Measurements from ENCODE around the gene DIRAS1. TPM values are rescaled to one million over a fixed set of nuclear protein-coding genes. Genes with fewer than 3 reads are reported as not detected.

The DIRAS1 gene, protein sequence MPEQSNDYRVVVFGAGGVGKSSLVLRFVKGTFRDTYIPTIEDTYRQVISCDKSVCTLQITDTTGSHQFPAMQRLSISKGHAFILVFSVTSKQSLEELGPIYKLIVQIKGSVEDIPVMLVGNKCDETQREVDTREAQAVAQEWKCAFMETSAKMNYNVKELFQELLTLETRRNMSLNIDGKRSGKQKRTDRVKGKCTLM
- not detected in 2 replicates for total RNA-seq (2014; rRNA removed; shearing (Covaris generic))

DNA sequence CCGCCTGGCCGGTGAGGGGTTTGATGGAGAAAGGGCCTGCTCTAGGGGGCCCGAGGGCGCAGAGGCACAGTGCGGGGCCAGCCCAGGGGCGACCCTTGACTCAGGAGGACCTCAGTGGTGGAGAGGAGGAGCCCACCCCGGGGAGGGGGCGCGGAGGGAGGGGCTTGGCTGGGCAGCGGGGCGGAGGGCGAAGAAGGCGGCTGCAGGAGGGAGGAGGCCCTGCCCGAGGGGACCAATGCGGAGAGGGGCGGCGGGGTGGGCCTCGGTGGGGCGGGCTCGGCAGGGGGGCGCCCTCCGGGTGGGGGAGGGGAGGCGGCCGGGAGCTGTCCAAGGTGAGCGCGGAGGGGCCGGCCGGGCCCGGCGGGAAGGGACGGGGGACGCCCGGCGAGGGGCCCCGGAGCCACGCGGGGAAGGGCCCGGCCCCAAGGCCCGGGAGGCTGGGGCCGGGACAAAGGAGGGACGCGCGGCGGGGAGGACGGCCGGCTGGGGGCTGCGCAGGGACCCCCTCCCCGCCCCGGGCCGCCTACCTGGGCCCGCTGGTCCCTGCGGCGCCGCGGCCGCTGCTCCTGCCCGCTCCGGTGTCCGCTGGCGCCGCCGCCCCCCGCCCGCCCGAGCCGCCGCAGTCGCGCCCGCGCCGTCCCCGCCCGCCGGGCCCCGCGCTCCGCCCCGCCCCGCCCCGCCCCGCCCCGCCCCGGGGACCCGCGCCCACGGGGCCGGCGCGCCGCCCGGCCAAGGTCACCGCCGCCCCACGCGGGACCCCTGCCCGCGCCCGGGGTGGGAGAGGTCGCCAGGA, at the start of gene DIRAS1:
TSS of gene DIRAS1 (minus strand) at position 596 of the 793 bp plus-strand sequence. CDS start 3,566 bp downstream, outside the sequence.
- Histone ChIP-seq H3K27ac (no peak within 1 kb of the TSS), H3K36me3 (no peaks in the 10 kb centered on the region), H3K9me3 (replicated peaks) (no peaks in the 10 kb centered on the region), H3K27me3 (no peaks in the 10 kb centered on the region), H3K4me1 (no peaks in the 10 kb centered on the region), H3K4me3 (no peak within 1 kb of the TSS)
- no peak for DNase-seq

DNA sequence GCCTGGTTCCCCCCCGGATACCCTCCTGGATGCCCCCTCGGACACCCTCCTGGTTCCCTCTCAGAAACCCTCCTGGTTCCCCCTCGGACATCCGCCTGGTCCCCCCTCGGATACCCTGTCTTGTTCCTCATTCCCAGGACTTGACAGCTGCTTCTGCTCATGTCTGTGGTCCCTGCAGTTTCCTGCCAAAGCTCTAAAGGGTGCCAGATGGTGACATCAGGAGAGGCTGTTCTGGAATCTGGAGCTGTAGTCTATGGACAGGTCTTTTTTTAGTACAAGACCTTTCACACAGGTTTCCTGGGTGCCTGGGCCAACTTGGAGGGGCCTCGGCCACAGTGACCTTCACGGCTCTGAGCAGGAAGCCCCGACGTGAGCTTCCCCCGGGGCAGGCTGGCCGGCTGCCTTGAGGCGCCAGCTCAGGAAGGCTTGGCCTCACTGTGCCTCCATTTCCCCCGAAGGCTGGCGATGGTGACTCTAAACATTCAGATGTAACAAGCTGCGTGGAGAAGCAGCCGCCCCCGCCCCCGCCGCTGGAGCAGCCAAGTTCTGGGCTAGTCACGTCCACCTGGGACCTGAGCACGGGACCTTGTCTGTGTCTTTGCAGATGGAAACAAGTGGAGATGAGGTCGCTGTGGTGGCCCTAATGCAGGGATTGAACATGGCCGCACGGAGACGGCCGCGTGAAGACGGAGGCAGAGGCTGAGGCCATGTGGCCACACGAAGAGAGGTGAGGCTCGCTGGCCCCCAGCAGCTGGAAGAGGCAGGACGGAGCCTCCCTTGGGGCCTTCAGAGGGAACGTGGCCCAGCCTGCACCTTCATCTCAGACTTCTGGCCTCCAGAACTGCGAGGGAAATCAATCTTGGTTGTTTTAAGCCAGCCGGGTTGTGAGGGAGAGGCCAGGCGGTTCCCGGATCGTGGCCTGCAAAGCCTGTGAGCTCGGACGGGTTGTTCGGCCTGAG, 49.2 kb upstream of the DIRAS1 start:
- H3K9me3 ChIP-seq (replicated peaks): no peaks in the 10 kb centered on the region
- peaks cover 10% of the 10 kb centered on the region for H3K4me1 ChIP-seq
- H3K36me3 ChIP-seq: peaks cover 25% of the 10 kb centered on the region
- DNase-seq: no peak
- H3K4me3 ChIP-seq: no peak overlapping the region
- no peak overlapping the region for H3K27ac ChIP-seq
- H3K27me3 ChIP-seq: no peaks in the 10 kb centered on the region

DNA sequence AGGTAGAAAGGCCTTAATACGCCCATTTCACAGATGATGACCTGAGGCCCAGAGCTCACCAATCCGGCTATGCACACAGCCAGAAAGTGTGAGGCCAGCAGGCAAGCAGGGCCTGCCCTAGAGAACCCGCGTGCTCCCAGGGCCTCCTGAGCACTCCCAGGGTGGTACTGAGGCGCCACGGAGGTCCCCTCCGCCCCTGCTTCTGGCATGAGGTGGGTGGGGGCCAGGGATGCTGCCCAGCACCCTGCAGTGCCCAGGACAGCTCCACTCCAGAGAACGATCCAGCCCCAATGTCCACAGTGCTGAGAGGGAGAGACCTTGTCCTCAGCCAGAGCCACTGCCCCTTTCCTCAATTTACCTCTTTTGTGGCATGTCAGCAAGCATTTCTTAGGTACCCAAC, 48.0 kb upstream of the DIRAS1 start:
- no peaks in the 10 kb centered on the region for H3K9me3 ChIP-seq (replicated peaks)
- H3K4me3 ChIP-seq: no peak overlapping the region

DNA sequence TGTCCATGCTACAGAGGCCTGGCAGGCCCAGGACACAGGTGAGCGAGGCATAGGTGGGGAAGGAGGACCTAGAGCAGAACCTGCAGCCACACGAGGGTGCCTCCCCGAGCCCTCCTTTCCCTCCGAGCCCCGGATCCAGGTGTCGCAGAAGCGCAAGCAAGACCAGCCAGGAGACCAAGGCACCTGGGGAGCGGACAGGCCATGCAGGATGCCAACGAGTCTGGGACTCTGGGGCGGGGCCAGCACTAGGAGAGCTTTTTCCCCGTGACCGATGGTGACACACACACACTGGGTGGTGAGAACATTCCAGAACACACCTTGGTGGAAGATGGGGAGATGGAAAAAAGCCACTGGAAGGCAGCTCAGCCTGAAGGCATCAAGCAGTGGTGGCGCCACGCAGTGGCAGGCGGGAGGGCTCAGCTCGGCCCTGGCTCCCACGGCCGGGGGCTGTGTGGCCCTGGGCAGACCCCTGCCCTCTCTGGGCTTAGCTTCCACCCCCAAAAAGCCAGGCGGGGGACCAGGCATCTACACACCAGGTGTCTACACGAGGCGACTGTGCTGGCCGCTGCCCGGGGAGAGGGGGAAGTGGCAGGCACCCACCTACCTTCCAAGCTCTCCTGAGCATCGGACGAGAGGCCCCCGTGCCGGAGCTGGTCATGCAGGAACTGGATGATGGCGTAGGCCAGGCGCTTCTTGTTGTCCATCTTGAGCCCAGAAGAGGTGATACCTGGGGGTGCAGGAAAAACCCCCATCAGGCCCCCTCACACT, 47.4 kb upstream of the DIRAS1 start:
- H3K4me1 ChIP-seq: no peaks in the 10 kb centered on the region
- no peak overlapping the region for H3K27ac ChIP-seq
- H3K9me3 ChIP-seq (replicated peaks): no peaks in the 10 kb centered on the region
- peaks cover 41% of the 10 kb centered on the region for H3K36me3 ChIP-seq
- no peak for DNase-seq
- H3K4me3 ChIP-seq: no peak overlapping the region
- no peaks in the 10 kb centered on the region for H3K27me3 ChIP-seq

More for the DNA sequence above, 48.0 kb upstream of the DIRAS1 start:
- DNase-seq: no peak
- Histone ChIP-seq H3K27ac (no peak overlapping the region), H3K27me3 (no peaks in the 10 kb centered on the region), H3K4me1 (no peaks in the 10 kb centered on the region), H3K36me3 (peaks cover 34% of the 10 kb centered on the region)

DNA sequence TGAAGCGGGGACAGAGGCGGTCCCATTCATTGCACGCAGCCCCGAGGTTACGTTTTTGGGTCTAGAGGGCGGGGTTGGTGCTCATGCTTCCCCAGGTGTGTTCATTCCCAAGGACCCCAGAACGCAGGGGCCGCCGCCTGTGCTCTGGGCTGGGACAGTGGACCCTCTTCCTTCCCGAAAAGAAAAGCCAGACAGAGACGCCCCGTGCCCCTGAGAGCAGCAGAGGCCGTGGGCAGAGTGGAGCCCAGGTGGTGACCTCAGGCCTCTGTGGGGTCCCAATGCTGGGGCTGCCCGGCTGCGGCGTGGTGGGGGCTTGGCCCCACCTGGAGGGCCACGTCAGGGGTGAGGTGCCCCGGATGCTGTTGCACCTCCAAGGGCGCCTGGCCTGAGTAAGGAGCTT, 46.5 kb upstream of the DIRAS1 start:
- H3K36me3 ChIP-seq: peaks cover 47% of the 10 kb centered on the region

DNA sequence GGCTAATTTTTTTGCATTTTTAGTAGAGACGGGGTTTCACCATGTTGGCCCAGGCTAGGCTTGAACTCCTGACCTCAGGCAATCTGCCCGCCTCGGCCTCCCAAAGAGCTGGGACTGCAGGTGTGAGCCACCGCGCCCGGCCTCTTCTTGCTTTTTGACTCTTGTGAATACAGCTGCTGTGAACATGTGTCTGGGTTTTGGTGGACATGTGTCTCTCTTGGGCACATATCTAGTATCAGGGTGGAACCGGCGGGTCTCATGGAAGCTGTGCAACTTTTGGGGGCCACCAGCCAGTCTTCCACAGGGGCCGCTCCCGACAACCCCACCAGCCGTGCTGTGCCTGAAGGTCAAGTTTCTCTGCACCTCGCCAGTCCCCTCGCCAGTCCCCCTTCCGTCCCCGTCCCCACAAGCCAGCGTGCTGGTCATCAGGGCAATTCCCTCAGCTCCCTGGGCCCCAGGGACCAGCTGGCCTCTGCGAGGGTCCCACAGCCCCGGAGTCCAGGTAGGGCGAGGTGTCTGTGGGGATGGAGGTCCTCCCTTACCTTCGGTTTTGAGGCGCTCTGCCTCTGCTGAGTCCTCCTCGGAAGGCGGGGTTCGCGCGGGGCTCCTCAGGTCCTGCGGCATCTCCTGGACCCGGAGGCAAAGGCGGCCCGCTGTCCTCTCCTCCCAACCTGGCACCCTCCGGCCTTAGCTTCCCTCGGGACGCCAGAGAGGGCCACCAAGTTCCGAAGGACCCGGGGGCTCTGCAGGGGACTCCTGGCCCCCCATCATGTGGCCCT, 45.6 kb upstream of the DIRAS1 start:
- DNase-seq: no peak
- peaks cover 47% of the 10 kb centered on the region for H3K36me3 ChIP-seq
- H3K27ac ChIP-seq: no peak overlapping the region

More for the DNA sequence above, 46.5 kb upstream of the DIRAS1 start:
- Histone ChIP-seq H3K27me3 (no peaks in the 10 kb centered on the region), H3K4me1 (no peaks in the 10 kb centered on the region), H3K9me3 (replicated peaks) (no peaks in the 10 kb centered on the region), H3K27ac (no peak overlapping the region), H3K4me3 (no peak overlapping the region)
- no peak for DNase-seq

DNA sequence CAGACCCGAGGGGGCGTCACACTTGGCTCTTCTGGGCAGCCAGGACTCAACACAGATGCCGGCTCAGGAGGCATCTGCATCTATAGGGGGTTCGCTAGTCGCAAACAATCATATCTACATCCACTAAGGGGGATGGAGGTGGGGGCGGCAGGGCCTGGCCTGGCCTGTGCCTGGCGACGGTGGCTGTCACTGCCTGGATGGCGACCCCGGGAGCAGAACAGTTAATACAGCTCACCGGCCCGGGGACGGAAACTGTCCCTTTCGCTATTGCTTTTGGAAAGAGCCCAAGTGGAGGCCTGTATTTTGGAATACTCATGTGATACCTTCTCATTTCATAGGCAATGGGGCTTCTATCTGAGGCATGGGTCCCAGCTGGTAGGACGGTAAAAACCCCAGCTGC, 44.2 kb upstream of the DIRAS1 start:
- Histone ChIP-seq H3K27me3 (no peaks in the 10 kb centered on the region), H3K4me3 (no peak overlapping the region), H3K36me3 (peaks cover 49% of the 10 kb centered on the region), H3K27ac (no peak overlapping the region), H3K9me3 (replicated peaks) (no peaks in the 10 kb centered on the region), H3K4me1 (no peaks in the 10 kb centered on the region)
- DNase-seq: no peak

More for the DNA sequence above, 45.6 kb upstream of the DIRAS1 start:
- H3K4me3 ChIP-seq: no peak overlapping the region
- H3K27me3 ChIP-seq: no peaks in the 10 kb centered on the region
- no peaks in the 10 kb centered on the region for H3K4me1 ChIP-seq
- no peaks in the 10 kb centered on the region for H3K9me3 ChIP-seq (replicated peaks)

DNA sequence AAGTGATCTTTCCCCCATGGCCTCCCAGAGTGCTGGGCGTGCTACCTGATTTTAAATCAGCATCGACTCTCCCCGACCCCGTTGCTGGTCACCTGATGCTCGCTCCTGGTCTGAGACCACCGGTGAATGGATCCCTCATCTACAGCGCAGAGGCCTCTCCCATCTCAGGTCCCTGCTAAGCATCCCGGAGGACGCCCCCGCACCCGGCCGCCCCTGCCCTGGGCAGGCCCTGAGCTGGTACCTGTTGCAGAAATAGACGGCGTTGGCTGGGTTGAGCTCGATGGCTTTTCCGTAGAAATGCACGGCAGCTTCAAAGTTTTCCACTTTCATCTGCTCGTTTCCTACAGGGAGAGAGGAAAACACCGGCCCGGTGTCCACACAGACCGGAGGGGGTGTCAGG, 43.8 kb upstream of the DIRAS1 start:
- DNase-seq: no peak
- no peaks in the 10 kb centered on the region for H3K27me3 ChIP-seq
- H3K4me3 ChIP-seq: no peak overlapping the region
- H3K27ac ChIP-seq: no peak overlapping the region
- H3K4me1 ChIP-seq: no peaks in the 10 kb centered on the region
- peaks cover 52% of the 10 kb centered on the region for H3K36me3 ChIP-seq
- H3K9me3 ChIP-seq (replicated peaks): no peaks in the 10 kb centered on the region

DNA sequence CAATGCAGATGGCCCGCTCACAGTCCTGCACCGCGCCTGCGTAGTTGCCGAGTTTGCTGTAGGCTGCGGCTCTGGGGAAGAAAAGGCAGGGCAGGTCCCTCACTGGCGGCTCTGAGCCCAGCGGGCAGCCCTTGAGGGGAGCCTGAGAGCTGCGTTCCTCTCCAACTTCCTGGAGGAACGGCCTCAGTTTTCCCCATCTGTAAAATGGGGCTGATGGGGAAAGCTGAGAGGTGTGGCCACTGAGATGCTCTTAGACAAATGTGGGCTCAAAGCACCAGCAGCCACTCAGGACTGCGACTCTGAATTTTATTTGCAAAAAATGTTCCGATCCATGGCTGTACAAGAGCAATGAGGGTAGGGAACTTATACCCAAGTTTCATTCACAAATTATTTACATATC, 42.5 kb upstream of the DIRAS1 start:
- DNase-seq: no peak
- Histone ChIP-seq H3K36me3 (peaks cover 58% of the 10 kb centered on the region), H3K4me1 (no peaks in the 10 kb centered on the region), H3K27ac (no peak overlapping the region), H3K9me3 (replicated peaks) (no peaks in the 10 kb centered on the region), H3K27me3 (no peaks in the 10 kb centered on the region), H3K4me3 (no peak overlapping the region)

DNA sequence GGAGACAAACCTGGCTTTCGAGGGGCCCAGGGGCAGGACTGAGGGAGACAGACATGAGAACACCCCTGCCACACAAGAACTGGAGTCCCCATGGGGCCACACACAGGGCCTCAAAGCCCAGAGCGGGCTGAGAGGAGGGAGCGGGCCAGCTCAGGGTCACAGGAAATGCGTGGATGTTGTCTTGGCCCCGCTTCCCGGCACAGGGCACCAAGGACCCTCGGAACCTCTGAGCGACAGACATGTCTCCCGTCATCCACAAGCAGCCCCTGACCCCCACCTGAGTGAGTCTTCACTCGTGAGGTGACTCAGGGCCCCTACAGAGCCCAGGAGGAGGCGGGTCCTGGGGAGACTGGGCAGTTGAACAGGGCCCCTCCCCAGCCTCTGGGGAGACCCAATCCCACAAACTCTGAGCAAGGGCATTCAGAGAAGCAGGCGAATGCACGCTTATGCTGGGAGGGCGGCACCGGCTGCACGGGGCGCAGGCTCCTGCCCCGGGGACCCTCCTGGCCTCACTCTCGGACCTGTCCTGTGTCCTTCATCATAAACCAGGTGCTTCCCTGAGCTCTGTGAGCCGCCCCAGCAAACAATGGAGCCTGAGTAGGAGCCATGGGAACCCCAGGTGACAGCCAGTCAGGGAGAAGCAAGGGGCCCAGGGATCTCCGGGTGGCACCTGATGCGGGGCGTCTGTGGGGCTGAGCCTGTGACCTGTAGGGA, 41.8 kb upstream of the DIRAS1 start:
- no peak overlapping the region for H3K27ac ChIP-seq
- peaks cover 60% of the 10 kb centered on the region for H3K36me3 ChIP-seq
- H3K4me3 ChIP-seq: no peak overlapping the region
- H3K4me1 ChIP-seq: no peaks in the 10 kb centered on the region
- no peaks in the 10 kb centered on the region for H3K27me3 ChIP-seq
- H3K9me3 ChIP-seq (replicated peaks): no peaks in the 10 kb centered on the region
- DNase-seq: no peak

DNA sequence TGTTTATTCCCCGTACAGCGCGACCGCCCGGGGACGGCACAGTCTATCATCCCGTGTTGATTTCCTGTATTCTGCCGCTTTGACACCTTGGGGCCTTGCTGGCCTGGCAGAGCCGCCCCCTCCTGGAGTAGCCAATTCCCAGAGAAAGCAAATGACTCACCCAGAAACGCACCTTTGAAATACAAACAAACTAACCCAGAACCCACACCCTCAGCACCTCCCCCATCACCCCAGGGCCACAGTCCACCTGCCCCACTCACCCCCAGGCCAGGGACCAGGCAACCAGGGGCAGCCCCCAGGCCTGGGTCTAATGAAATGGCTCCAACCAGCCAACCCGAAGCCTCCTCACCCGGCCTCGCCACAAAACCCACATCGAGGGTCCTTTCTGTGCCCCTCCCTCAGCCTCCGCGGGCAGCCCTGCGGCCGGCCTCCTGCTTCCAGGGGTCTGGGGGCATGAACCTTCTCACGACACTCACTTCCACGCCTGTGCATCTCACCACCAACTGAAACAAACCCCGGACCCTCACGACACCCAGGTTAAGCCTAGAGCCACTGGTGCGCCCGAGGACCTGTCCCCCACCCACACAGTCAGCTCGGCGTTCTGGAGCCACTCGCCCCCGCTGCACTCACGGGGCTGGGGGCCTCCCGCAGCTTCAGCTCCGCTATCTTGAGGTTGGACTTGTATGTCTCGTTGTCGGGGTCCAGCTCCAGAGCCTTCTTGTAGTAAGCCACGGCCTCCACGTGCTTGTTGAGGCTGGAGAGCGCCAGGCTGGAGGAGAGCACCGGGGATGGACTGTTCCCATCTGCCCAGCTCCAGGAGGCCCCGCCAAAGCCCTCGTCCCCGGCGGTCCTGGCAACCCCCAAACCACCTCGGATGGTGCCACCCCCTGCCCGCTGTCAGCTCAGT, 41.0 kb upstream of the DIRAS1 start:
- Histone ChIP-seq H3K27me3 (no peaks in the 10 kb centered on the region), H3K27ac (no peak overlapping the region), H3K36me3 (peaks cover 60% of the 10 kb centered on the region), H3K4me3 (no peak overlapping the region), H3K4me1 (no peaks in the 10 kb centered on the region), H3K9me3 (replicated peaks) (no peaks in the 10 kb centered on the region)
- no peak for DNase-seq

DNA sequence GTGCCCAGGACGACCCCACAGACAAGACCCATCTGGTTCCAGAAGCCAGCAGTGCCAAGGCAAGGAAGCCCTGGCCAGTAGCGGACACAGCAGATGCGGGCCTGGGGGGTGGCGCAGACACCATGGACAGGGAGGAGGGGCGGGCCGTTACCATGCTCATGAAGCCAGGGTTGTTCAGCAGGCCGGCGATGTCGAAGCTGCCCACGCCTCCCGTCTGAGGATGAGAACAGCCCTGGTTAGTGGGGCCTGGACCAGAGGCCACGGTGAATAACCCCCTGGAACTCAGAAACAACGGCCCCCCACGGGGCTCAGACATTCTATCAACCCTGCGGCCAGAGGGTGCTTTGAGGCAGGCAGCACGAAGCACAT, 40.1 kb upstream of the DIRAS1 start:
- no peak for DNase-seq
- H3K27me3 ChIP-seq: no peaks in the 10 kb centered on the region
- no peaks in the 10 kb centered on the region for H3K9me3 ChIP-seq (replicated peaks)
- H3K27ac ChIP-seq: no peak overlapping the region
- no peaks in the 10 kb centered on the region for H3K4me1 ChIP-seq
- peaks cover 51% of the 10 kb centered on the region for H3K36me3 ChIP-seq
- H3K4me3 ChIP-seq: no peak overlapping the region
